GM19328 (cell line): ENCODE measurements around the gene GINS3.
"Not testable (repeated sequence)": the region's sequence is repeated elsewhere in the genome, so short reads cannot be mapped to it uniquely, and the experiment has no call there.

ENCODE experiments used
- ATAC-seq: cut with Tn5 transposase; IDR thresholded peaks from one replicate; pipeline ENCODE4 v1.9.1; 2021; ENCODE audit warnings: mild to moderate bottlenecking, moderate library complexity; ENCODE audit not compliant: unreplicated experiment

The GINS3 gene

GRCh38 chr16:58385218-58385773 is 7.0 kb upstream of the GINS3 start:
- no peak for ATAC-seq

GRCh38 chr16:58389724-58390123 is 2.5 kb upstream of the GINS3 start:
- ATAC-seq: no peak

GRCh38 chr16:58393138-58393504 is 850 bp downstream of the GINS3 start:
- no peak for ATAC-seq

- ATAC-seq: not testable (repeated sequence)
These were observed 4.6 kb downstream of the GINS3 start for GRCh38 chr16:58396897-58397296.

- ATAC-seq: no peak
These were observed 7.7 kb downstream of the GINS3 start for GRCh38 chr16:58399718-58400633.

- ATAC-seq: not testable (repeated sequence)
These were observed 9.0 kb downstream of the GINS3 start for GRCh38 chr16:58401305-58401704.

- ATAC-seq: no peak
These were observed 10.5 kb downstream of the GINS3 start for GRCh38 chr16:58402796-58403195.

GRCh38 chr16:58409316-58409973 is 17.2 kb downstream of the GINS3 start:
- ATAC-seq: no peak

- no peak for ATAC-seq
These were observed 19.1 kb downstream of the GINS3 start for GRCh38 chr16:58411336-58411735.

GRCh38 chr16:58411736-58412614 is 19.7 kb downstream of the GINS3 start:
- no peak for ATAC-seq

GRCh38 chr16:58412615-58412970 is 20.3 kb downstream of the GINS3 start:
- not testable (repeated sequence) for ATAC-seq

- no peak for ATAC-seq
These were observed 21.1 kb downstream of the GINS3 start for GRCh38 chr16:58413359-58413758.

- ATAC-seq: no peak
These were observed 22.7 kb downstream of the GINS3 start for GRCh38 chr16:58415003-58415402.

GRCh38 chr16:58415961-58416360 is 23.7 kb downstream of the GINS3 start:
- ATAC-seq: not testable (repeated sequence)

GRCh38 chr16:58417035-58417434 is 24.8 kb downstream of the GINS3 start:
- no peak for ATAC-seq

GRCh38 chr16:58417600-58417999 is 25.3 kb downstream of the GINS3 start:
- ATAC-seq: no peak

- ATAC-seq: no peak
These were observed 25.8 kb downstream of the GINS3 start for GRCh38 chr16:58418026-58418425.

GRCh38 chr16:58418601-58419000 is 26.3 kb downstream of the GINS3 start:
- ATAC-seq: no peak

- ATAC-seq: no peak
These were observed 27.1 kb downstream of the GINS3 start for GRCh38 chr16:58419241-58419990.

GRCh38 chr16:58421059-58421458 is 28.8 kb downstream of the GINS3 start:
- ATAC-seq: no peak
